ENCODE measurements around the gene HOXA1.
A peak's percentile ranks its signal among the peaks of the same experiment; 100 is the strongest.

The HOXA1 gene

DNA sequence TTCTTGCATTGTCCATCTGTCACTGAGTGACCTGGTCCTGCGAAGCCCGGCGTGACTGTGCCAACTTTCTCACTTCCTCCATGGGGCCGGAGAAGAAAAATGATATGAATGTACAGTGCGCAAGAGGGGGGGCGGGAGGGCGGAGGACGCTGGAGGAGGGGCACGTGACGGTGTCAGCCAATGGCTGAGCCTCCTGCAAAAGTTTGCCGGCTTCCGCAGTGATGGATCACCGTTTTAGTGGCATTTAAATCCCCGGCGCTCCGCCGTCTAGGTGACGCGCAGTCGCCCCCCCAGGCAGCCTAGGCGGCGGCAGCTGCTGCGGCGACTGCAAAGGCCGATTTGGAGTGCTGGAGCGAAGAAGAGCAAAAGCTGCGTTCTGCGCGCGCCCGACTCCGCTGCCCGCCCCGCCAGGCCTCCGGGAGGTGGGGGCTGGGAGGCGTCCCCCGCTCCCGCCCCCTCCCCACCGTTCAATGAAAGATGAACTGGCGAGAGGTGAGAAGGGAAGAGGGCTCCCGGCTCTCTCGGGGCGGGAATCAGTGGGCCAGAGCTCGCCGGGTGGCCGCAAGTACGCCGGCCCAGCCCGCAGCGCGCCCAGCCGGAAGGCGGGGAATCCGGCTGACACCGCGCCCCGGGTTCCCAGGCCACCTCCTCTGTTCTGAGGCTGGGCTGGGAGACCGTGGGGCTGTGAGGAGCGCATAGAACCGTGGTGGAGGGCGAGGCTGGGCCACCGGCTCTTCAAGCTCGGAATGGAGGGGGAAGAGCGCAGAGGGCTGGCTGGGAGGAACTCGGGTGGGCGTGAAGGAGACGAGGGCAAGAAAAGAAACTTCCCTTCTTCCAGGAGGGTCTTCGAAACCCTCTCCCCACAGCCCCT is at the start of gene HOXA1:
Gene HOXA1, minus strand, starts transcription at position 104 of the 871 bp plus-strand sequence. Its CDS starts 88 bp downstream, at position 16.
- peak; percentile 60 for DNase-seq

- DNase-seq: no peak
These were observed 49.5 kb upstream of the HOXA1 start for GRCh38 chr7:27145165-27145913.

- no peak for DNase-seq
These were observed 49.0 kb upstream of the HOXA1 start for GRCh38 chr7:27144781-27145164.

- DNase-seq: no peak
These were observed 48.4 kb upstream of the HOXA1 start for GRCh38 chr7:27143950-27144780.

DNA sequence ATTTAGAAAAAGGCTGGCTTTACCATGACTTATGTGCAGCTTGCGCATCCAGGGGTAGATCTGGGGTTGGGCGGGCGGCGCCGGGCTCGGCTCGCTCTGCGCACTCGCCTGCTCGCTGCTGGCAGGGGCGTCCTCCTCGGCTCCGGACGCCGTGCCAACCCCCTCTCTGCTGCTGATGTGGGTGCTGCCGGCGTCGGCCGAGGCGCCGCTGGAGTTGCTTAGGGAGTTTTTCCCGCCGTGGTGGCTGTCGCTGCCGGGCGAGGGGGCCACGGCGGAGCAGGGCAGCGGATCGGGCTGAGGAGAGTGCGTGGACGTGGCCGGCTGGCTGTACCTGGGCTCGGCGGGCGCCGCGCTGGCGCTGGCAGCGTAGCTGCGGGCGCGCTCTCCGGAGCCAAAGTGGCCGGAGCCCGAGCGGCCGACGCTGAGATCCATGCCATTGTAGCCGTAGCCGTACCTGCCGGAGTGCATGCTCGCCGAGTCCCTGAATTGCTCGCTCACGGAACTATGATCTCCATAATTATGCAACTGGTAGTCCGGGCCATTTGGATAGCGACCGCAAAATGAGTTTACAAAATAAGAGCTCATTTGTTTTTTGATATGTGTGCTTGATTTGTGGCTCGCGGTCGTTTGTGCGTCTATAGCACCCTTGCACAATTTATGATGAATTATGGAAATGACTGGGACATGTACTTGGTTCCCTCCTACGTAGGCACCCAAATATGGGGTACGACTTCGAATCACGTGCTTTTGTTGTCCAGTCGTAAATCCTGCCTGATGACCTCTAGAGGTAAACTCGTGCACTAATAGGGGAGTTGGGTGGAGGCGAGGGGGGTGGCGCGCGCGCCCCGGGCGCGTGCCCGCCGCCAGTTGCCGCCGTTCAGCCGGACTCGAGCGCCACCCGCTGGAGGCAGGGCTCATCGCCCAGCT is 47.5 kb upstream of the HOXA1 start, which contains the start of gene HOXA5:
Gene HOXA5, minus strand, starts transcription at position 659 of the 927 bp plus-strand sequence. Its CDS starts 74 bp downstream, at position 585.
- no peak for DNase-seq

- no peak for DNase-seq
These were observed 46.8 kb upstream of the HOXA1 start for GRCh38 chr7:27142580-27143022.

DNA sequence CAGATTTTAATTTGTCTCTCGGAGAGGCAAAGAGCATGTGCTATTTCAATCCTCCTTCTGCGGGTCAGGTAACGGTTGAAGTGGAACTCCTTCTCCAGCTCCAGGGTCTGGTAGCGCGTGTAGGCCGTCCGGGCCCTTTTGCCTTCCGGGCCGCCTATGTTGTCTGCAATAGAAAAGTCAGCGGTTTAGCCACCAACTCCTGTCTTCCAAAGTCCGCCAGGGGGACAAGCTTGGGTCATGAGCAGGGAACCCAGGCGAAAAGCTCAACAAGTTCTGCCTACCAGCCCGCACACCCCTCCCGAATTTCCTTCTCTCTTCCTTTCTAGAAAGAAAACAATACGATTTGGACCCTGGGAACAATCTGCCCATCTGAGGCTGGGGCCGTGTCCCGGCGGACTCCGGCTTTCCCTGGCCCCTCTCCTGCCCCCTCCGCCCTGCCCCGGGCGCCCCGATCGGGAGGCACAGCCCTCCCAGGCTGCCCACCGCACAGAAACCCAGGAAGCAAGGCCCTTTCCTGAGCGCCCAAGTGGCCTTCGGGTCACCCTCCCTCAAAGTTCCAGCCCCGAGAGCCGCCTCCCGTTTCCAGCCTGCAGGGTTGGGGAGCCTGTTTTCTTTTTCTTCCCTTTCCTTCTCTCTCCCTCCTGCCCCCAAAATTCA is 46.3 kb upstream of the HOXA1 start:
- DNase-seq: no peak

GRCh38 chr7:27141137-27141922 is 45.5 kb upstream of the HOXA1 start:
- DNase-seq: no peak

DNA sequence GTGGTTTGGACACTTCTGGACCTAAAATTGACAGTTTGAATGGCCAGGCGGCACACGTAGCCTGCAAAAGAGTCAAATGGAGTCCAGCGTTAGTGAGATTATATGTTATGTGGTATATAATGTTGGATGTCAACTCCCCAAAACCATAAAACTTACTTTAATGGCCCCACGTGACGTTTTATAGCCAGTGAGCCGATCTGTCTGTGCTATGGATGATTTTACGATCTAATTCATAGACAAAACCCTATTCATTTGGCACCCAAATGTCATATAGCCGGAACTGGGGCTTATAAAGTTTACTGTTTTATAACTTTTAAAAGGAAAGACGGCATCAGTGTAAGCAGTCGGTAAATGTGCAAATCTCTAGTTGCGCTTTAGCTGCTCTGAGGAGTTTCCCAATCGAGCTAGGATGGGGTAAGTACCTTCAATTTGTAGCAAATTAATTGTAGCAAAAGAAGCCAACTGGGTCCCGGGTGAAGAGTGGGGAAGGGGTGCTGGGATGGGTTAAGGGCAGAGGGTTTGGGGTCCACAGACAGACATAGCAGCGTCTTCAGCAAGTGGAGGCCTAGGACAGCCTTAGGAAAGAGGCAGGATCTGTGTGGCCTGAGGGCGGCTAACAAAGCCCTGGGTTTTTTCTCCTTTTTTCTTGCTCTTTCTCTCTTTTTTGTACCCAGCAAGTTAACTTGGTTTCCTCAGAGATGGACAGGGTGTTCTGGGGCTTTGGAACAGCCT is 44.5 kb upstream of the HOXA1 start:
- no peak for DNase-seq

GRCh38 chr7:27139334-27140125 is 43.7 kb upstream of the HOXA1 start:
- no peak for DNase-seq

- DNase-seq: no peak
These were observed 43.2 kb upstream of the HOXA1 start for GRCh38 chr7:27138985-27139333.

DNA sequence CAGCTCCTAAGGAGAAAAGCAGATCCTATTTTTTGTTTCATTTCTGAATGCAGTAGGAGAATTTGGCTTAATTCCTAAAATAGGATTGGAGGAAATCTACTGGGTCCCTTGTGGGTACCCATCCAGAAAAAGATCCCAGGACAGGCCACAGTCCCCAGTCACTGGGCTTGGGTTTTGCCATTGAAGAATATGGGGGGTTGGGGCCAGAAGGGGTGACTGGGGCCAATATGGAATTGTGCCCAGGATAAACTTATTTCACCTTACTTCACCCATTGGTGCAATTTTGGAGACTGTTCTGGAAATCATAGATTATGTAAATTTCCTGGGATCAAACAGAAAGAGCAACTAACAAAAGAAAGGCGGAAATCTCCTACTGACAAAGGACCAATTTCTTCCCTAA is 42.7 kb upstream of the HOXA1 start:
- no peak for DNase-seq

DNA sequence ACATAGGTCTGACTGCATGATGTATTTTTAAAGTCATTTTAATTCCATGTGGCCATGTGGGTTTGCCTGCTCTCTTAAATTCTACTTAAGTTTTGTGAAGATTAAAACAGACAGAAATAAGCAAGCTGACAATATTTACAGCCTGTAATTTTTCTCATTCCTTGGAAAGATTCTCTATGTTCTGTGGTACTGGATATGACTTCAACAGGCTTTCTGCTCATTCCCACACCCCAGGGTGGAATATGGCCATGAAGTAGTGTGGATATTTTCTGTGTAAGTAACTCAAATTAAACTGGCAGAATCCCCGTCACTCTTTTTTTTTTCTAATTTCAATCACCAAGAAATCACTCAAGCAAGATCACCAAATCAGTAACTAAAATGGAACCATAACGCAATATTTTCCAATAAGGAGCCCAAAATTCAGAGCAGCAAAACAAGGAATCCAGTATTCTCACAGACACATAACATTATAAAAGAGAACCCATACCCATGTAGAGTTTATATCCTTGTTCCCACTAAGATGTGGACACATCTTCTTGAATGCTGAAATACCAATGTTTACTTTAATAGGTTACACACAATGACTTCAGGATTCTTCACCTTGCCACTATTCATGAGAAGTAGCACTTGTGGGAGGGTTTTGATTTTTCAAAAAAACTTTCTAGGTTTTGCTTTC is 42.0 kb upstream of the HOXA1 start:
- no peak for DNase-seq

DNA sequence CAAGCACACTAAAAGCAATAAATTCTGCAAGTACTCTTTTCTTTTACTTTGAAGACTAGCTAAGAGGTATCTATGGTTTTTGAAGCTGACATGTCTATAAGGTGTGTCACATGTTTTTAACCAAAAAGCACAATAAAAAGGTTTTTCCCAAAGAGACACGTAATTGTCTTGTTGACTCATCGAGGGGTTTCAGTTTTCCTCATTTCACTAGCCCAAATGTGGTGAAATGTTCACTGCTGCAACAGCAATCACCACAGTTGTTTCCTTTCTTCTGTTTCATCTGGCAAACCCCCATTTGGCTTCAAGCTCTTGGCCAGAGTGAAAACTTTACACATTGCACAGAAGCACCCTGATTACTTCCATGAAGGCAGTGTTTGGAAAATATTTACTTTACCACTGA is 38.6 kb upstream of the HOXA1 start:
- no peak for DNase-seq

DNA sequence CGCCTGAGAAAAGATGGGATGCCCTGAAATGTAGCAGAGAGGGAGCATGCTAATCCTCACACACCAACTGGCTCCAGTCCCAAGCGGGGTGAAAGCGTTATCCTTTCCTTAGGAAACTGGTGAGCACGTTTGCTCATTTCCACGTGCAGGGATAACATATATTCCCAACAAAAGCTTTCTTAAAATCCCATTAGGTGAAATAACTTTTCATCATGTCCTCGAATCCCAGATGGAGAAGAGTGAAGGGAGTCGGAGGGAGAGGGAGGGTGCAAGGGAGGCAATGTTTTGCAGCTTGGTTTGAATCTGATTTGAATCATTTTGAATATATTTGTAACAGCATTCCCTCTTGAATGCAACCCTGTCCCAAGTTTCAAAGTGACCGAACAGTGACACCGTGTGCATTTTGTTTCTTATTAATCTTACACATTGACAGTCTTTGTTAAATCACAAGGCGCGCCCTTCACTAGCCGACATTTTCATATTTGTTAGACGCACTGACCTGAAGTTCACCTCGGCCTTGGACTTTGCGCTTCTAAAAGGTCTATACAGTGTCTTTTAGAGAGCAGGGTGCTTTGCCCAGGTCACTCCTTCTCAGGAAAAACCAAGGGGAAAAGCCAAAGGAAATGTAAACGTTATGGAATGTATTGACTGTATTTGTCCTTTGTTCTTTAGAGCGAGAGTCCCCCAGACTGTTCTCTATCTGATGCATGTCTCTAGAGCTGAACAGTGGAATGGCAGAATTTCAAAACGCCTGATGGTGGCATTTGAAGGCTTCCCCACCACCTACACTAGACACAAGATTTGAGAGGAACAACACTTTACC is 37.8 kb upstream of the HOXA1 start:
- no peak for DNase-seq

DNA sequence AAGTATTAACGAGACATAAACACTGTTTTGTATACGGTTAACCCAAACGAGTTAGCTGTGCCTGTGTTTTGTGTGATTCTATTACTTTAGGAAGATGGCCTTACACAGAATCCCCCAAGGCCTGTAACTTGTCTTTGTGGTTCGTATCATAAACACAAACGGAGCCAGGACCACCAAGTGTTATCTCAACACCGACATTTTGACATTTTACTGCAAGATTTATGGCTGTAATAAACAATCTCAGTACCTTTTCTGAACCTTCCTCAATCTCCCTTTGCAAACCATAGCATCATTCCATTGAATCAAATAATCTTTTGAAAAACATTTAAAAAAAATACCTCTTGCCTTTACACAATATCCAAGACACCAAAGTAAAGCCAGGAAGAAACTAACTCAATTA is 37.2 kb upstream of the HOXA1 start:
- DNase-seq: no peak

DNA sequence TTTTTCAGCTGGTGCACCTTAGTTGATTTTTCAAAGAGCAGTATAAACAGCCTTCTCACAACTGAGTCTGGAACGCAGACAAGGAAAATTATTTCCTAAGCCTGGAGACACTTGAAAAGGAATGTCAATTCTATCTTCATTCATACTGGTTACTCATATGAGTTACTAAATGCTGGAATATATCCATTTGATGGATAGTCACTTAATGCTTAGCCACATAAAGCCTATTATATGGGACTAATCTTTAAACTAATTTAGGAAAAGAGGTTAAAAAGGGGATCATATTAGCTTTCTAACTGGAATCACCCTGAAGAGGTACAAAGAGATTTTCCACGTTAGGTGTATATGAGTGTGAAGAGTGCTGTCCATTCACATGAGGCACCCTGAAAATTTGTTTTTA is 36.4 kb upstream of the HOXA1 start:
- DNase-seq: no peak
